ENCODE data around the gene FAM24A.
"Not testable (repeated sequence)": the region's sequence is repeated elsewhere in the genome, so short reads cannot be mapped to it uniquely, and the experiment has no call there.

FAM24A gene

DNA sequence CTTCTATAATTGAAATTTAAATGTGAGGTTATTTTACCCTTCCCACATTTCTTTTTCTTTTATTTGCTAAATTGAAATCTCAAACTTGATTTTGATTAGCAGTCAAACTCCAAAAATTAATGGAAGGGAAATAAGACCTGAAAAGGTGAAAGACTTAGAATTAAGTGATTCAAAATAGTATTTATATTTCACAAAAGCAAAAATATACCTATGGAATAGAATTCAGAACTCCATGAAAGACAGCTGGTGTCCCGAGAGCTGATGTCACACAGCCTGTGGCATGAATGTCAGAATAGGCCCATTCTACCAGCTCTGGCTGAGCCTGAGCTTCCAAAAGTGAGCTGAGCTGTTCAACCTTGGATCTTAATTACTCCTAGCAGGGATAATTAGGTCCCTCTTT lies at the start of gene FAM24A:
Gene FAM24A, plus strand, starts transcription at position 301 of the 400 bp plus-strand sequence. CDS start 1,025 bp downstream, outside the sequence.
- DNase-seq: no peak

DNA sequence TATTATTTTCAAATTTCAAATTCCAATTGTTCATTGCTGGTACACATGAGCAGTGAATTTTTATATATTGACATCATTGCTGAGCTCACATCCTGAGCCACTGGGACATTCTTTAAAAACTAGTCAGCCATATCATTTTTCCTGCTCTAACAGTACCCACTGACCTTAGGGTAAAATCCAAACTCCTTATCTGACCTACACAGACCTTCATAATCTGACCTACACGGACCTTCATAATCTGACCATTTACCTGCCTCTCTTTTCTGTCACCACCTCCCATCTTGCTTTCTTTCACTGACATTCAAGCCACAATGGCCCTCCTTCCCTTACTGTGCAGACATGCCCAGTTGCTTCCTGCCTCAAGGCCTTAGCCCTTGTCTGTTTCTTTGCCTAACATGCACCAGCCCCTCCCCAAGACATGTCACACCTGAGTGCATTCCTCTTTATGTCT lies 48.7 kb upstream of the FAM24A start:
- DNase-seq: no peak

- DNase-seq: no peak
Measured at GRCh38 chr10:122863216-122864193, 46.9 kb upstream of the FAM24A start.

DNA sequence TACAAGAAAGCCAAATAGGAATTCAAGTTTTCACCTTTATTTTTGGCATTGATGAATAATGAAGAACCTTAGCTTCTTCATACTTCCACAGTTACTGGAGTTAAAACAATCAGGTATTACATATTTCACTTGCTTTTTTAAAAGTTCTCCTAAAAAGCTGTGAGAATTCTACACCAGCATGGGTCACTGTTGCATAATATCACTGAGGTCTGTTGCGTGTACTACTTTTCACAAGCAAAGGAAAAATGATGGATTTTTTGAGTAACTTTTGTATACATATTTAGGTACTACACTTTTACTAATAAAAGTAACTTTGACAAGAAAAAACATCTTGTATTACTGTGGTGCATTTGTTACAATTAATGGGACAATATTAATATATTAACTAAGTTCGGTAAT lies 46.2 kb upstream of the FAM24A start:
- no peak for DNase-seq

DNA sequence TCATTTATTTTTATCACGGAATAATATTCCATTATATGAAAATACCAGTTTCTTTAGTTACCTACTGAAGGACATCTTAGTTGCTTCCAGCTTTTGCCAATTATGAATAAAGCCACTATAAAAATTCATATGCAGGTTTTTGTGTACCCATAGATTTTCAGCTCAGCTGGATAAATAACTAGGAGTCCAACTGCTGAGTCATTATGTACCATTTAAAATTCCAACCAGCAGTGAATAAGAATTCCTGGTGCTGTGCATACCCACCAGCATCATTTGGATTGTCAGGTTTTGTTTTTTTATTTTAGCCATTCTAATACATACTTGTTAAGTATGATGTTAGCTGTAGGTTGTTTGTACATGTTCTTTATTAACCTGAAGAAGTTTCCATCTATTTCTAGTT lies 45.5 kb upstream of the FAM24A start:
- DNase-seq: no peak

DNA sequence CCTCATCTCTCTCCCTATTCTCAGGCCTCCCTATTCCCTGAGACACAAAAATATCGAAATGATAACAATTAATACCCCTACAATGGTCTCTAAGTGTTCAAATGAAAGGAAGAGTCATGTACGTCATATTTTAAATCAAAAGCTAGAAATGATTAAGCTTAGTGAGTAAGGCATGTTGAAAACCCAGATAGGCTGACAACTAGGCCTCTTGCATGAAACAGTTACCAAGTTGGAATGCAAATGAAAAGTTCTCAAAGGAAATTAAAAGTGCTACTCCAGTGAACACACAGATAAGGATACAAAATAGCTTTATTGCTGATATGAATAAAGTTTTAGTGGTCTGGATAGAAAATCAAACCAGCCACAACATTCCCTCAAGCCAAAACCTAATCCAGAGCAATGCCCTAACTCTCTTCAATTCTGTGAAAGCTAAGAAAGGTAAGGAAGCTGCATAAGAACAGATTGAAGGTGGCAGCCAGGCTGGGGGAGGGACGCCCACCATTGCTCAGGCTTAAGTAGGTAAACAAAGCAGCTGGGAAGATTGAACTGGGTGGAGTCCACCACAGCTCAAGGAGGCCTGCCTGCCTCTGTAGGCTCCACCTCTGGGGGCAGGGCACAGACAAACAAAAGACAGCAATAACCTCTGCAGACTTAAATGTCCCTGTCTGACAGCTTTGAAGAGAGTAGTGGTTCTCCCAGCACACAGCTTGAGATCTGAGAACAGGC lies 43.5 kb upstream of the FAM24A start:
- not testable (repeated sequence) for DNase-seq

GRCh38 chr10:122868768-122869167 lies 41.6 kb upstream of the FAM24A start:
- DNase-seq: not testable (repeated sequence)

DNA sequence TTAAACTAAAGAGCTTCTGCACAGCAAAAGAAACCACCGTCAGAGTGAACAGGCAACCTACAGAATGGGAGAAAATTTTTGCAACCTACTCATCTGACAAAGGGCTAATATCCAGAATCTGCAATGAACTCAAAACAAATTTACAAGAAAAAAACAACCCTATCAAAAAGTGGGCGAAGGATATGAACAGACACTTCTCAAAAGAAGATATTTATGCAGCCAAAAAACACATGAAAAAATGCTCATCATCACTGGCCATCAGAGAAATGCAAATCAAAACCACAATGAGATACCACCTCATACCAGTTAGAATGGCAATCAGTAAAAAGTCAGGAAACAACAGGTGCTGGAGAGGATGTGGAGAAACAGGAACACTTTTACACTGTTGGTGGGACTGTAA lies 38.5 kb upstream of the FAM24A start:
- not testable (repeated sequence) for DNase-seq

- no peak for DNase-seq
Measured at GRCh38 chr10:122875843-122876466, 34.5 kb upstream of the FAM24A start.

DNA sequence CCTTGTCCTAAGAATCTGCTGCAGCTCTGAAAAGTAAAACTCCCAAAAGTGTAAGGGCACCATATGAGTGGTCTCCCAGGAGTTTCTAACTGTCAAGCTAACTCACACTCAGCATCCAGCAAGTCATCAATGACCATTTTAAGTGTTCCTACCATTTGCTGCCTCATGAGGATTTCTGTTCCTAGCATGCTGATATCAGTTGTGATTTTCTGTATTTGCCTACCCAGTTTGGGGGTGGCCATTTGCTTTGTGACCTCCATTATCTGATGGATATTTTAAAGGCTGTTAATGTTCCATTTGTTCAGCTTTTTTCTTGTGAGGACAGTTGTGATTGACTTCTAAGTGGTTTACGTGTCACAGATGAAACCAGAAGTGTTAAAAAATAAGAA lies 33.9 kb upstream of the FAM24A start:
- no peak for DNase-seq

GRCh38 chr10:122877264-122877663 lies 33.1 kb upstream of the FAM24A start:
- peak; percentile 26 for DNase-seq

DNA sequence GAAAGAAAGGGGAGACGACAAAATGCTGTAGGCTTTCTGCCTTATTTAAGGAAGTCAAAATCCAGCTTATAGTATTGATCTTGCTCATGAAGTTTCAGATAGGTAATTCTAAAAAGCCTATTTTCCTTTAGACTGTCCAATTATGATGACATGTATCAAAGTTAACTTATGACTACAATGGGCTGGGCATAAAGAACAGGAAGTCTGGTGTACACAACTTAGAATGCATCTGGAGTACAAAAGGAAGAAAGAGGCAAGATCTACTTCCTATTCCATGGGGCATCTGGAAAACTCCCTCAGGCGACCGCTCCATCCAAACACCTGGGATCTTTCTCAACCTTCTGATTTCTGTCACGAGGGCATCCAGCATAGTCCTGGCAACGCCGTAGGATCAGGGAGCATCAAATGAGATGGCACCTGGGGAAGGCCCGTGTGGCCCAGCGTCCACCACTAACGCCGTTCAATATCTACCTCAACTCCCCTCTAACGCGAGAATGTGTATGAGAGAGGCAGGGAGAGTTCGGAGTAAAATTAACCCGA lies 31.5 kb upstream of the FAM24A start:
- peak; percentile 41 for DNase-seq

GRCh38 chr10:122879339-122880273 lies 30.8 kb upstream of the FAM24A start, which contains the start of gene FAM24B:
FAM24B (minus strand) TSS chr10:122879581; CDS start chr10:122850515, 29,066 bp downstream.
- peak; percentile 97 for DNase-seq

DNA sequence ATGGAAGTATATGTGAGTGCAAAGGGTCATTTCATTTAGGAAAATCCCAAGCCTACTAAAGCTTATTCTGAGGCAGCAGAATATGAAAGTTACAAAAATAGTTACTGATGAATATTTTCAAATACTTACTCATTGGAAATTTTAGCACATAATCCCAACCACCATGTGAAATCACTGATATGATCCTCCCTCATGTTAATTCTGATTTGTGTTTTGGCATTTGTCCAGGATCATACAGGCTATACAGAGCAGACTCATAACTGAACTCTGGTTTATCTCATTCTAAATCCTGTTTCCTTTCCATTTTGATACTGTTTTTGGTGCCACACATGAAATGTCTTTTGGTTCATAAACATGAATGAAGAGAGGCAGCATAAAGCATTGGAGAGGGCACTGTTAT lies 27.6 kb upstream of the FAM24A start:
- DNase-seq: no peak

- no peak for DNase-seq
Measured at GRCh38 chr10:122884166-122884565, 26.2 kb upstream of the FAM24A start.

- no peak for DNase-seq
Measured at GRCh38 chr10:122894261-122894944, 16.0 kb upstream of the FAM24A start.

GRCh38 chr10:122903861-122904260 lies 6.5 kb upstream of the FAM24A start:
- DNase-seq: not testable (repeated sequence)

- DNase-seq: no peak
Measured at GRCh38 chr10:122911889-122912484, 1.6 kb downstream of the FAM24A start.

DNA sequence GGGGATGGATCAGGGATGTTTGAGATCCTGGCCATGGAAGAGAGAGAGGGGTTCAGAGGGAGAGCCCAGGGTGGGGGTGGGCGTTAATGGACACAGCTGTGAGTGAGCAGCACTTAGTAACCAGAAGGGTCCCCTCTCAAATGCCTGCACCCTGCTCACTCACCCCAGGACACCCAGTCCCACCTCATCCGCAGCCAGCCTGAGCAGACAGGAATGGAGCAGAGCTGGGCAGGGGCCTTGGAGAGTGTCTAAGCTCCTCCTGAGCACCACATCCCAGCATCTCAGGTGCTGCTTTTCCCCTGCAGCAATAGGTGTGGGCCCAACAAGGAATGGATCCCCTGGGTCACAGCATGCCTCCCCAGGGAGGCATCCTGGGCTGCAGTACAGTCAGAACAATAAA lies 5.3 kb downstream of the FAM24A start:
- no peak for DNase-seq

- no peak for DNase-seq
Measured at GRCh38 chr10:122930140-122930539, 19.7 kb downstream of the FAM24A start.
